Forelimb muscle (tissue), 1 donor: ENCODE results near the gene INSL3. TPM values are rescaled to one million over a fixed set of nuclear protein-coding genes. Genes with fewer than 3 reads are reported as not detected.

Source experiments
- DNase-seq: peaks from one replicate; pipeline ENCODE4 v3.0.0-alpha.2; 2013; ENCODE audit warnings: low read depth
- polyA plus RNA-seq: library from polyadenylated mRNA; unstranded; fragments of 120-200 nt; gene quantifications from one replicate; pipeline ENCODE4 v1.2.1, GENCODE V29; 2013; ENCODE audit not compliant: insufficient read length

INSL3 gene
- not detected for polyA plus RNA-seq

- no peak for DNase-seq
Measured at GRCh38 chr19:17821190-17821589, at the start of gene INSL3. TSS of gene INSL3 (minus strand) at chr19:17821519. CDS start at chr19:17821506, 13 bp downstream.

GRCh38 chr19:17869114-17869608 lies 47.8 kb upstream of the INSL3 start:
- DNase-seq: no peak

GRCh38 chr19:17868669-17869068 lies 47.4 kb upstream of the INSL3 start:
- no peak for DNase-seq

- DNase-seq: no peak
Measured at GRCh38 chr19:17866964-17867486, 45.7 kb upstream of the INSL3 start.

- no peak for DNase-seq
Measured at GRCh38 chr19:17866312-17866963, 45.1 kb upstream of the INSL3 start.

GRCh38 chr19:17865364-17866311 lies 44.3 kb upstream of the INSL3 start:
- DNase-seq: no peak

GRCh38 chr19:17863520-17864182 lies 42.3 kb upstream of the INSL3 start:
- DNase-seq: no peak

GRCh38 chr19:17862711-17863519 lies 41.6 kb upstream of the INSL3 start:
- no peak for DNase-seq

GRCh38 chr19:17861542-17862402 lies 40.5 kb upstream of the INSL3 start:
- no peak for DNase-seq

GRCh38 chr19:17860993-17861360 lies 39.7 kb upstream of the INSL3 start:
- no peak for DNase-seq

GRCh38 chr19:17860331-17860992 lies 39.1 kb upstream of the INSL3 start:
- no peak for DNase-seq

- peak; percentile 99 for DNase-seq
Measured at GRCh38 chr19:17859533-17860330, 38.4 kb upstream of the INSL3 start, which contains the start of gene RPL18A. TSS of gene RPL18A (plus strand) at chr19:17859910. CDS start at chr19:17859957, 47 bp downstream.

- peak; percentile 50 for DNase-seq
Measured at GRCh38 chr19:17855280-17856152, 34.2 kb upstream of the INSL3 start.

- no peak for DNase-seq
Measured at GRCh38 chr19:17854061-17854460, 32.7 kb upstream of the INSL3 start.

GRCh38 chr19:17848595-17849292 lies 27.4 kb upstream of the INSL3 start:
- no peak for DNase-seq

- DNase-seq: no peak
Measured at GRCh38 chr19:17847538-17848366, 26.4 kb upstream of the INSL3 start, which contains the start of gene JAK3. TSS of gene JAK3 (minus strand) at chr19:17847982. CDS start at chr19:17844417, 3,565 bp downstream.
